Measurements from ENCODE around the gene BCL11B.

The BCL11B gene

GRCh38 chr14:99271951-99272631 lies at the start of gene BCL11B:
TSS of gene BCL11B (minus strand) at chr14:99272197. CDS start at chr14:99271218, 979 bp downstream.
- peak in 45 of 58 donors; percentile 20 to 81 (median 53) for DNase-seq

- DNase-seq, result no peak
Measured at GRCh38 chr14:99321236-99321925, 49.4 kb upstream of the BCL11B start.

GRCh38 chr14:99320621-99321235 lies 48.7 kb upstream of the BCL11B start:
- DNase-seq, result no peak

DNA sequence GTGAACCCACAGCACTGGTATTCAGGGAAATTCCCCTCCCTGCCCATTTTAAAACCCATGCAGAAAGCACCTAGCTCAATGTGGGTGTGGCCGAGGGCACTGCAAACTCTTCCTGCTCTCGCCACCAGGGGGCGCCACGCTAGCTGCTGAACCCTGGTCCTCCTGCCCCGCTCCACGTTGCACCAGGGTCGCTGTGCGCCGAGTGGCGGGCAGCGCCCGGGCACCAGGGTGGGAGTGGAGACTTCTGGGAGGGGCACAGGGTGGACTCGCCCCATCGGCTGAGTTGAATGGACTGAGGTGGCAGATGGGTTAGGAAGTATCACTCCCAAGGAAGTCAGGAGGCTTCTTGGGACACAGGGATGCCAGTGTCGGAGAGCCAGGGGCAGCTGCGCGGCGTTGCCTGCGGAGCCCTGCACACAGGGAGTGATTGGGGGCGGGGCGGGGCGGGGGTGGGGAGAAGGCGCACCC lies 48.1 kb upstream of the BCL11B start:
- peak in 4 of 58 donors; percentile 4 to 34 (median 14) for DNase-seq

DNA sequence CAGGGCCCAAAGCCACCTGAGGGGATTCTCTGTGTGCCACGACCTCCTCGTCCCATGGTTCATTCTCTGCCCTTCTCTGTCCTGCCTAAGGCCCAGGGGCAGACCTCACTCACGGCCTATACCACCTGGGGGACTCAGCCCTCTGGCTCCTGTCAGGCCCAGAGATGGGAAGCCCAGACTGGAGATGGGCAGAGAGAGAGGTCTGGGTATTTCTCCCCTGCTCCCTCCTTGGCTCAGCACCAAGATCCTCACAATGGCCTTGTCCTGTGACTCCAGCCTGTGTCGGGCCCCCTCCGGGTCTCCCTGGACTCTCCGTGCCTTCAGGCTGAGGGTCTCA lies 46.9 kb upstream of the BCL11B start:
- no peak for DNase-seq

DNA sequence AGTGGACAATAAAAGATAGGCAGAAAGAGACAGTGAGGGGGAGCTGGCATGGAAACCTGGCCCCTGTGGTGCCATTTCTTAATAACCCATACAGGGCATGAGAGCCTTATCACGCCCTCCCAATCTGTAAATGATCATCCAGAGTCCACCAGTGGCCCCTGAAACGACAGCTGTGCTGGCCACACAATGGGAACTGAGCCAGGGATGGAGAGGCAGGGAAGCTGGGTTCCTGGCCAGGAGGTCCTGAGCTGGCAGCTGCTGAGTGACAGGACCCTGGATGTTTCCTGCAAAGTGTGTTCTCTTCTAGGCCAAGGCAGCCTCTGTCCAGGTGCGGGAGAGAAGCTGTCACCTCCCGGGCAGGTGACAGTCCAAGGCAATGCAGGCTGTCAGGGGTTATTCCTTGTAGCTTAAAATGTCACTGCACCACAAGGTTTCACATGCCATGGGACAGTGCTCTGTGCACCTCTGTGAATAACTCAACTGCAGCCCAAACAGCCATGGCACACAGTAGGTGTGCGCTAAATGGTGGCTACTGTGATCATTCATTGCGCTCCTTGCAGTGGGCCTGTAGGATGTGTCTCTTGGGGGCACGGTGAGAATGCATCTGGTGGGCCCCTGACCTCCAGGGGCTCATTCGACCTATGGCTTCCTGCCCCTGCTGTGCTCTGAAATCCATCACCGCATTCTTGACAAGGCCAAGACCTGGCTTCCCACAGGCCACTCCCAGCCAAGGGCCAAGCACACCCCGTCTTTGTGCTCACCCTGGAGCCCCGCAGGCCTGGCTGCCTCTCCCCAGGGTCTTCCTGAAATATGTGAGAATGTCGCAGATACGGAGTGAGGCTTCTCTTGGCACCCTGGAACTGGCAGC lies 46.3 kb upstream of the BCL11B start:
- DNase-seq, result no peak

GRCh38 chr14:99317231-99318090 lies 45.5 kb upstream of the BCL11B start:
- no peak for DNase-seq

DNA sequence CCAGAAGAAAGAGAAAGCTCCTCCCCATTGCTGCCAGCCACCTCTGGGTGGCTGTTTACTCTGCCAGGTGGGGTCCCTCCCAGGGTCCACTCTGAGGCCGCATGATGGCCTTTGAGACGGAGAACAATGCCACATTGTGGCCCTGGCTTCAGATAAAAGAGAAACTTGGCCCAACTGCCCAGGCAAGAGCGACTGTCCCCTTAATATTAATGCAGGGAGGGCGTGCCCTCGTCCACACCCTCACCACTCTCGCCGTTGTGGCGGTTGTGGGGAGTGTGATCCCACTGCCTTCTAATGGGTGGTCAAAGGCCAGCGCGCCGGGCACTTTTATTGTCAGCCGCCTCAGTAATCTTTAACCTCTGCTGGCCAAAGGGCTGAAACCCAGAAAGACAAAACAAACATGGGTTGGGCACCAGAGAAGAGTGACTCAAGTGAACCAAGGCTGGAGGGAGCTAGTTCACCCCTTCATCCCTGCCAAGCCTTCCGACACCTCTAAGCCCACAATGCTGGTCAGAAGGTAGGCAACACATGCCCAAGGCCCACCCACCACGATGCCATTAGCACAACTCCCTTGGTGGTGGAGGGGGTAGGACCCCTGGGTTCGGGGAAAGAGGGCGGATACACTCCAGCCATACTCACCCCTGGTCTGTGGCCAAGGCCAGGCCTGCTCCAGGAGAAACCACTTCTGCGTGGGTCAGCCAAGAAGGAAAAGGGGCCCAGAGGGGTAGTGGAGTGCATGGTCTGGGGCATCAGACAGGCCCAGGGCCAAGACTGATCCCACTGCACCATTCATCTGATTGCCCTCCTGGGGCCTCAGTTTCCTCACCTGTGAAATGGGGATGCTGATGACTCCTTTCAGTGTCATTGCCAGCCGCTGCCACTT lies 44.5 kb upstream of the BCL11B start:
- DNase-seq, result no peak

GRCh38 chr14:99315197-99315596 lies 43.2 kb upstream of the BCL11B start:
- DNase-seq, result no peak

GRCh38 chr14:99314623-99315022 lies 42.6 kb upstream of the BCL11B start:
- no peak for DNase-seq

GRCh38 chr14:99313234-99313633 lies 41.2 kb upstream of the BCL11B start:
- DNase-seq, result no peak

DNA sequence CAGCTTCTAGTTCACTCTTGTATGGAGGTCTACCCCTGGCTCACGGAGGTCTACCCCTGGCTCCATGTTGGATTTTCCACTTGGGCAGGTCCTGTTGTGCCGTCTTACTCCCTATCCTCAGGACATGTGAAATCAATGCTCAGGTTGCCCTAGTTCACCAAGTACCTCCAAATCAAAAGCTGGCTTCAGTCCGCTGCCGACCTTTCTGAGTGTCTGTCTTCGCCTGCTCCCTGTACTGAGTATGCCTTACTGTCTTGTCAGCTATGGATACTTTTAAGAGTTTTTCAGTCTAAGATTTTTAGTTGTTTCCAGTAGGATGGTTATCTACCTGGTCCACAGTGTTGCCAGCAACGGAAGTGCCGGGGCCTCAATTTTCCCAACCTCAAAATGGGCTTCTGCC lies 40.1 kb upstream of the BCL11B start:
- no peak for DNase-seq

- no peak for DNase-seq
Measured at GRCh38 chr14:99309220-99309766, 37.3 kb upstream of the BCL11B start.

DNA sequence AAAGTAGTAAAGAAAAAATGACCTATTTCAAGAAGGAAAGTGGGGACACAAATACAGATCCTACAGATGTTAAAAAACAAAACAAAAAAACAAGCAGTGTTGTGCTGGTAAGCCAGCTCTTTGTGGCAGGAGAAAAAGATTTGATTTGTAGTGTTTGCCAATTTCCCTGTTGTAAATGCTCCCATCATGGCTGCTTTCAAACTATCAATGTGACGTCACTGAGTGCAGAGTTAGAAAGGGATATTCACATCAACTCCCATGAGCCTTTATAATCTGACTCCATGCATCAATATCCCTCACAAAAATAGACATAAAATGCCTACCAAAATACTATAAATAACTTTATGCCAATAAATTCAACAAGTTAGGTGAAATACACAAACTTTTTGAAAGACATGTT lies 32.2 kb upstream of the BCL11B start:
- DNase-seq, result no peak

GRCh38 chr14:99300190-99300589 lies 28.2 kb upstream of the BCL11B start:
- no peak for DNase-seq

GRCh38 chr14:99296517-99296916 lies 24.5 kb upstream of the BCL11B start:
- no peak for DNase-seq

GRCh38 chr14:99289394-99290189 lies 17.6 kb upstream of the BCL11B start:
- no peak for DNase-seq

- no peak for DNase-seq
Measured at GRCh38 chr14:99288948-99289347, 17.0 kb upstream of the BCL11B start.
